Measurements from ENCODE around the gene DEGS2.

GRCh38 chr14:100188392-100189030 lies 29.1 kb upstream of the DEGS2 start:
- TF ChIP-seq POLR2AphosphoS5 (IDR thresholded peaks at IDR 0.05; ENCODE audit: low read depth, low read length) (no peak), POLR2A (IDR thresholded peaks at IDR 0.05; ENCODE audit: low read depth, low read length) (no peak)
